SK-N-SH (cell line): Measurements from ENCODE around the gene GPR89B. TPM values are rescaled to one million over a fixed set of nuclear protein-coding genes. Genes with fewer than 3 reads are reported as not detected.

Experiments
- CTCF ChIA-PET: fragments of 300-600, 350-600 bp; formaldehyde crosslinking; extraction: SDS; loops from one replicate; lab custom pipeline; 2021; lab: Yijun Ruan, JAX
- POLR2A ChIA-PET: fragments of 350-600 bp; sonication (Branson Sonifier 250); formaldehyde crosslinking; extraction: SDS; loops from one replicate; lab custom pipeline; 2020; ENCODE audit warnings: antibody characterized with exemption, inconsistent platforms; lab: Yijun Ruan, JAX
- DNase-seq: peaks from one replicate; pipeline ENCODE4 v3.0.0; 2012
- H2AFZ ChIP-seq: fragments of 200-600 bp; sonication (generic); 2 replicates; pipeline ENCODE4 v1.8.1; 2016; ENCODE audit warnings: antibody characterized with exemption, mild to moderate bottlenecking, low read depth
- H3F3A ChIP-seq: fragments of 200-600 bp; sonication (generic); replicated peaks from 2 replicates; pipeline ENCODE3; 2016; ENCODE audit warnings: antibody characterized with exemption, mild to moderate bottlenecking; ENCODE audit not compliant: insufficient read depth
- H3K27ac ChIP-seq, 2 experiments: fragments of 200-500 bp in 1 of 2; fragments of 200-600 bp in 1 of 2; sonication (Bioruptor generic) in 1 of 2; sonication (generic), shearing (Covaris generic) in 1 of 2; 2 replicates each; pipeline versions ENCODE4 v1.5.1 to v1.6.1; 2014 to 2016; ENCODE audit warnings: low read depth in 2 of 2, inconsistent platforms in 1 of 2, low read length in 1 of 2, mild to moderate bottlenecking in 1 of 2, mixed read lengths in 1 of 2
- H3K27me3 ChIP-seq: fragments of 200-600 bp; sonication (generic), shearing (Covaris generic); 2 replicates; pipeline ENCODE4 v1.6.1; 2016; ENCODE audit warnings: mixed run types; ENCODE audit not compliant: insufficient read depth
- H3K36me3 ChIP-seq, 2 experiments: fragments of 200-500 bp in 1 of 2; fragments of 200-600 bp in 1 of 2; sonication (Bioruptor generic) in 1 of 2; sonication (generic) in 1 of 2; replicated peaks in 1 of 2; 2 replicates each; pipeline versions ENCODE3 to v1.5.1; 2014 to 2016; ENCODE audit warnings: low read length in 1 of 2, mild to moderate bottlenecking in 1 of 2; ENCODE audit not compliant: insufficient read depth in 2 of 2, control insufficient read depth in 1 of 2
- H3K4me1 ChIP-seq, 2 experiments: fragments of 200-500 bp in 1 of 2; fragments of 200-600 bp in 1 of 2; sonication (Bioruptor generic) in 1 of 2; sonication (generic), shearing (Covaris generic) in 1 of 2; 2 replicates each; pipeline versions ENCODE4 v1.5.1 to v1.6.1; 2014 to 2016; ENCODE audit warnings: low read depth in 1 of 2, low read length in 1 of 2, mixed run types in 1 of 2; ENCODE audit not compliant: insufficient read depth in 2 of 2, control insufficient read depth in 1 of 2
- H3K4me2 ChIP-seq: fragments of 200-600 bp; sonication (generic), shearing (Covaris generic); 2 replicates; pipeline ENCODE4 v1.6.1; 2017; ENCODE audit warnings: mixed run types
- H3K4me3 ChIP-seq, 2 experiments: fragments of 200-500 bp in 1 of 2; fragments of 200-600 bp in 1 of 2; sonication (Bioruptor generic) in 1 of 2; sonication (generic), shearing (Covaris generic) in 1 of 2; 2 replicates each; pipeline versions ENCODE4 v1.5.1 to v1.8.1; 2014 to 2016; ENCODE audit warnings: low read depth in 2 of 2, inconsistent platforms in 1 of 2, low read length in 1 of 2, mild to moderate bottlenecking in 1 of 2, mixed read lengths in 1 of 2, moderate library complexity in 1 of 2
- H3K79me2 ChIP-seq: fragments of 200-600 bp; sonication (generic); 2 replicates; pipeline ENCODE4 v1.8.1; 2017; ENCODE audit warnings: mild to moderate bottlenecking; ENCODE audit not compliant: insufficient read depth
- H3K9ac ChIP-seq: fragments of 200-600 bp; sonication (generic); 2 replicates; pipeline ENCODE4 v1.6.1; 2017; ENCODE audit warnings: mixed run types
- H3K9me2 ChIP-seq: fragments of 200-600 bp; sonication (generic); 2 replicates; pipeline ENCODE4 v1.6.1; 2017; ENCODE audit warnings: mixed run types
- H3K9me3 ChIP-seq: fragments of 200-600 bp; sonication (generic); 2 replicates; pipeline ENCODE4 v1.6.1; 2017; ENCODE audit warnings: mixed run types, mild to moderate bottlenecking, moderate library complexity
- H4K20me1 ChIP-seq: fragments of 200-600 bp; sonication (generic); 2 replicates; pipeline ENCODE4 v1.6.1; 2017; ENCODE audit warnings: mild to moderate bottlenecking, mixed run types; ENCODE audit not compliant: insufficient read depth
- CHD2 ChIP-seq: fragments of 150-350 bp; IDR thresholded peaks from 2 replicates; pipeline ENCODE4 v1.6.1; 2018; ENCODE audit warnings: low read length; ENCODE audit not compliant: partially characterized antibody
- FOSL2 ChIP-seq: IDR thresholded peaks from 2 replicates; pipeline ENCODE4 v1.4.0; 2012; ENCODE audit warnings: low read depth, mild to moderate bottlenecking, moderate library complexity, borderline replicate concordance
- FOXJ3 ChIP-seq: sonication (generic); formaldehyde crosslinking; IDR thresholded peaks from 2 replicates; pipeline ENCODE4 v1.5.1; 2020; ENCODE audit warnings: mild to moderate bottlenecking, missing genetic modification reagents
- FOXM1 ChIP-seq: IDR thresholded peaks from 2 replicates; pipeline ENCODE4 v1.4.0; 2012; ENCODE audit warnings: low read depth, mild to moderate bottlenecking
- GABPA ChIP-seq: IDR thresholded peaks from 2 replicates; pipeline ENCODE4 v1.4.0; 2012; ENCODE audit warnings: low read depth, mild to moderate bottlenecking
- JUND ChIP-seq: IDR thresholded peaks from 2 replicates; pipeline ENCODE4 v1.4.0; 2012
- MEF2A ChIP-seq: IDR thresholded peaks from 2 replicates; pipeline ENCODE4 v1.4.0; 2012; ENCODE audit warnings: low read depth, borderline replicate concordance
- MXI1 ChIP-seq: IDR thresholded peaks from 2 replicates; pipeline ENCODE4 v1.6.1; 2012; ENCODE audit warnings: mild to moderate bottlenecking, low read depth, low read length, improper control_type of control experiment
- NFIC ChIP-seq: IDR thresholded peaks from 2 replicates; pipeline ENCODE4 v1.4.0; 2012; ENCODE audit warnings: borderline replicate concordance
- POLR2AphosphoS5 ChIP-seq: IDR thresholded peaks from 2 replicates; pipeline ENCODE4 v1.6.1; 2012; ENCODE audit warnings: low read depth, low read length
- RAD21 ChIP-seq: IDR thresholded peaks from 2 replicates; pipeline ENCODE4 v1.6.1; 2012; ENCODE audit warnings: mild to moderate bottlenecking, low read length
- RCOR1 ChIP-seq: fragments of 150-350 bp; IDR thresholded peaks from 2 replicates; pipeline ENCODE4 v1.6.1; 2017; ENCODE audit warnings: antibody characterized with exemption, low read length
- RXRA ChIP-seq: IDR thresholded peaks from 2 replicates; pipeline ENCODE4 v1.4.0; 2012; ENCODE audit warnings: low read depth, mild to moderate bottlenecking, borderline replicate concordance
- SIN3A ChIP-seq: IDR thresholded peaks from 2 replicates; pipeline ENCODE4 v1.6.1; 2012; ENCODE audit warnings: low read depth, mild to moderate bottlenecking, low read length, moderate library complexity, borderline replicate concordance
- TCF12 ChIP-seq: IDR thresholded peaks from 2 replicates; pipeline ENCODE4 v1.4.0; 2012
- WGBS: methylation state at CpG from one replicate; pipeline ENCODE4 v1.1.6; 2017; ENCODE audit warnings: low lambda C conversion rate; 5-methylcytosine and 5-hydroxymethylcytosine counted together
- polyA plus RNA-seq, 3 experiments: library from polyadenylated mRNA; depleted of rRNA; stranded (reverse); fragments of >200 nt; gene quantifications; 2 replicates each; pipeline ENCODE4 v1.2.3, GENCODE V29; 2012
- TF ChIP-seq, protein P1 (sequence below): fragments of 150-350 bp; IDR thresholded peaks from 2 replicates; pipeline ENCODE4 v1.6.1; 2016; ENCODE audit warnings: mild to moderate bottlenecking, low read depth, low read length
- TF ChIP-seq, protein P2 (sequence below): fragments of 200-600 bp; sonication (generic); IDR thresholded peaks from 2 replicates; pipeline ENCODE4 v1.6.1; 2017; ENCODE audit warnings: antibody characterized with exemption, mild to moderate bottlenecking, moderate library complexity
- TF ChIP-seq, protein P3 (sequence below): IDR thresholded peaks from 2 replicates; pipeline ENCODE4; 2012
- TF ChIP-seq, protein P4 (sequence below): IDR thresholded peaks from 2 replicates; pipeline ENCODE4 v1.6.1; 2012; ENCODE audit warnings: mild to moderate bottlenecking, low read depth, low read length, moderate library complexity

The GPR89B gene
- polyA plus RNA-seq, 1 of the 3 experiments (the other 2 are of a cell fraction): 6.4 TPM

DNA sequence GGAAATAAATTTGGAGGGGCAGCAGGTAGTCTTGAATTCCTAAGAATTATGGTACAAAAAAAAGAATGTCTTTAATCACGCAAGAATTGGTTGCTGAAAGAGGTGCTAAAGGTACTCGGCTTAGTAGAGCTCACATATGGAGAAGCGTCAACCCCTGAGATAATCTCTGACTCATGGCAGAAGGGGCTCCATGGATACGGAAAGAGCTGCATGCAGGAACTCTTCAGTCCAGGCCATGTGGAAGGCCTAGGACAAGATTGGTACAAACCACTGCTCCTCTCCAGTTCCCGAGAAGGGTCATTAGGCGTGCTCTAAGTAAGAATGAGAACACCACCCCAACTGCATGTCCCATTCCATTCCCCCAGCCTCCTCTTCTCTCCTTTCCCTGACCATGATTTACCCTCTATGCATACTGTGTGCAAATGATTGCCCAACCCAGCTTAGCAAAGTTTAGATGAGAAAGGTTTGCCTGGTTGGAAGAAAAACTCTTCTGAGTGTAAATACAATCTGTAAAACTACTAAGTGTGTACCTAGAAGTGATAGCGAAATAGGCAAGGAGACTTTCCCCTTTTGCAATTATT lies 14.8 kb upstream of the GPR89B start:
- Histone ChIP-seq H3K4me1 (no peaks in the 10 kb centered on the region), H2AFZ (no peak overlapping the region), H3K4me3 (no peak overlapping the region)
- TF ChIP-seq CHD2 (no peak), FOSL2 (no peak), FOXM1 (no peak), RXRA (no peak), SIN3A (no peak), RAD21 (no peak), RCOR1 (no peak), NFIC (no peak), POLR2AphosphoS5 (no peak), JUND (no peak), FOXJ3 (CRISPR knock-in tag) (no peak), TCF12 (no peak)
- TF ChIP-seq, protein P1, sequence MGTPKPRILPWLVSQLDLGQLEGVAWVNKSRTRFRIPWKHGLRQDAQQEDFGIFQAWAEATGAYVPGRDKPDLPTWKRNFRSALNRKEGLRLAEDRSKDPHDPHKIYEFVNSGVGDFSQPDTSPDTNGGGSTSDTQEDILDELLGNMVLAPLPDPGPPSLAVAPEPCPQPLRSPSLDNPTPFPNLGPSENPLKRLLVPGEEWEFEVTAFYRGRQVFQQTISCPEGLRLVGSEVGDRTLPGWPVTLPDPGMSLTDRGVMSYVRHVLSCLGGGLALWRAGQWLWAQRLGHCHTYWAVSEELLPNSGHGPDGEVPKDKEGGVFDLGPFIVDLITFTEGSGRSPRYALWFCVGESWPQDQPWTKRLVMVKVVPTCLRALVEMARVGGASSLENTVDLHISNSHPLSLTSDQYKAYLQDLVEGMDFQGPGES: no peak
- TF ChIP-seq, protein P2, sequence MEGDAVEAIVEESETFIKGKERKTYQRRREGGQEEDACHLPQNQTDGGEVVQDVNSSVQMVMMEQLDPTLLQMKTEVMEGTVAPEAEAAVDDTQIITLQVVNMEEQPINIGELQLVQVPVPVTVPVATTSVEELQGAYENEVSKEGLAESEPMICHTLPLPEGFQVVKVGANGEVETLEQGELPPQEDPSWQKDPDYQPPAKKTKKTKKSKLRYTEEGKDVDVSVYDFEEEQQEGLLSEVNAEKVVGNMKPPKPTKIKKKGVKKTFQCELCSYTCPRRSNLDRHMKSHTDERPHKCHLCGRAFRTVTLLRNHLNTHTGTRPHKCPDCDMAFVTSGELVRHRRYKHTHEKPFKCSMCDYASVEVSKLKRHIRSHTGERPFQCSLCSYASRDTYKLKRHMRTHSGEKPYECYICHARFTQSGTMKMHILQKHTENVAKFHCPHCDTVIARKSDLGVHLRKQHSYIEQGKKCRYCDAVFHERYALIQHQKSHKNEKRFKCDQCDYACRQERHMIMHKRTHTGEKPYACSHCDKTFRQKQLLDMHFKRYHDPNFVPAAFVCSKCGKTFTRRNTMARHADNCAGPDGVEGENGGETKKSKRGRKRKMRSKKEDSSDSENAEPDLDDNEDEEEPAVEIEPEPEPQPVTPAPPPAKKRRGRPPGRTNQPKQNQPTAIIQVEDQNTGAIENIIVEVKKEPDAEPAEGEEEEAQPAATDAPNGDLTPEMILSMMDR: no peak
- TF ChIP-seq, all 33 proteins: peak for 0
- ChIA-PET CTCF (interaction anchor here (1.2 to 3.9 kb wide), 2 partner anchors 21 to 214 kb away, joined by 3 to 19 read pairs; no protein-coding TSS in a partner anchor), POLR2A (no interaction called here)
- H3K4me2 ChIP-seq: no peak overlapping the region
- no peaks in the 10 kb centered on the region for H3F3A ChIP-seq
- H3K9me3 ChIP-seq: no peaks in the 10 kb centered on the region
- H3K27me3 ChIP-seq: peaks cover 8% of the 10 kb centered on the region; the same call in 1 of the 2 replicates
- H3K79me2 ChIP-seq: no peaks in the 10 kb centered on the region
- no peak overlapping the region for H3K9ac ChIP-seq
- no peak for DNase-seq
- H3K27ac ChIP-seq: no peak overlapping the region
- WGBS: 35% methylated on average over 7 of the region's 7 CpGs
- H3K36me3 ChIP-seq: no peaks in the 10 kb centered on the region
- no peaks in the 10 kb centered on the region for H3K9me2 ChIP-seq
- H4K20me1 ChIP-seq: no peaks in the 10 kb centered on the region

DNA sequence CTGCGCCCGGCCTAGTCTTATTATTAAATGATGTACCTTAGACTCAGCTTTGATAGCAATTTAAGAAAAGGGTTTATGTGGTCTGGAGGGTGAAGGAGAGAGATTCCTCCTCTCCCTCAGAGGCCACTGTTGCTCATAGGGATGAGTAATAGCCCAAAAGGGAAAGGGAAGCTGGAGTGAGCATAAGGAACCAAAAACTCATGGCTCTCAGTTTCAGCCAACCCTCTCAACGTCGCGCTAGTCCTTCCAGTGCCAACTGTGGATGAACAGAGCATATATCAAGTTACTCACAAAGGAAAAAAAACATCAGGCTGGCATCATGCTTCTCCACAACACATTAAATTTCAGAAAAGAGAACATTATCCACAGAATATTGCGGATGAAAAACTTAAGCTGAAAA lies 8.3 kb upstream of the GPR89B start:
- H3K4me3 ChIP-seq: no peak overlapping the region
- ChIA-PET CTCF (no interaction called here), POLR2A (no interaction called here)
- H3K36me3 ChIP-seq: no peaks in the 10 kb centered on the region
- H3K4me1 ChIP-seq: no peaks in the 10 kb centered on the region
- H3F3A ChIP-seq: no peaks in the 10 kb centered on the region
- DNase-seq: no peak
- no peaks in the 10 kb centered on the region for H3K9me3 ChIP-seq
- no peaks in the 10 kb centered on the region for H3K79me2 ChIP-seq
- H4K20me1 ChIP-seq: no peaks in the 10 kb centered on the region
- H3K27ac ChIP-seq: no peak overlapping the region
- no peak overlapping the region for H3K9ac ChIP-seq
- no peak overlapping the region for H3K4me2 ChIP-seq
- no peaks in the 10 kb centered on the region for H3K9me2 ChIP-seq
- H3K27me3 ChIP-seq: no peaks in the 10 kb centered on the region; the same call in 1 of the 2 replicates
- 85% methylated on average over 6 of the region's 6 CpGs for WGBS
- no peak overlapping the region for H2AFZ ChIP-seq
- TF ChIP-seq RXRA: no peak
- TF ChIP-seq GABPA: no peak
- TF ChIP-seq JUND: no peak
- TF ChIP-seq, protein P3, sequence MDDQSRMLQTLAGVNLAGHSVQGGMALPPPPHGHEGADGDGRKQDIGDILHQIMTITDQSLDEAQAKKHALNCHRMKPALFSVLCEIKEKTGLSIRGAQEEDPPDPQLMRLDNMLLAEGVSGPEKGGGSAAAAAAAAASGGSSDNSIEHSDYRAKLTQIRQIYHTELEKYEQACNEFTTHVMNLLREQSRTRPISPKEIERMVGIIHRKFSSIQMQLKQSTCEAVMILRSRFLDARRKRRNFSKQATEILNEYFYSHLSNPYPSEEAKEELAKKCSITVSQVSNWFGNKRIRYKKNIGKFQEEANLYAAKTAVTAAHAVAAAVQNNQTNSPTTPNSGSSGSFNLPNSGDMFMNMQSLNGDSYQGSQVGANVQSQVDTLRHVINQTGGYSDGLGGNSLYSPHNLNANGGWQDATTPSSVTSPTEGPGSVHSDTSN: no peak
- TF ChIP-seq, protein P2: no peak
- TF ChIP-seq, protein P4, sequence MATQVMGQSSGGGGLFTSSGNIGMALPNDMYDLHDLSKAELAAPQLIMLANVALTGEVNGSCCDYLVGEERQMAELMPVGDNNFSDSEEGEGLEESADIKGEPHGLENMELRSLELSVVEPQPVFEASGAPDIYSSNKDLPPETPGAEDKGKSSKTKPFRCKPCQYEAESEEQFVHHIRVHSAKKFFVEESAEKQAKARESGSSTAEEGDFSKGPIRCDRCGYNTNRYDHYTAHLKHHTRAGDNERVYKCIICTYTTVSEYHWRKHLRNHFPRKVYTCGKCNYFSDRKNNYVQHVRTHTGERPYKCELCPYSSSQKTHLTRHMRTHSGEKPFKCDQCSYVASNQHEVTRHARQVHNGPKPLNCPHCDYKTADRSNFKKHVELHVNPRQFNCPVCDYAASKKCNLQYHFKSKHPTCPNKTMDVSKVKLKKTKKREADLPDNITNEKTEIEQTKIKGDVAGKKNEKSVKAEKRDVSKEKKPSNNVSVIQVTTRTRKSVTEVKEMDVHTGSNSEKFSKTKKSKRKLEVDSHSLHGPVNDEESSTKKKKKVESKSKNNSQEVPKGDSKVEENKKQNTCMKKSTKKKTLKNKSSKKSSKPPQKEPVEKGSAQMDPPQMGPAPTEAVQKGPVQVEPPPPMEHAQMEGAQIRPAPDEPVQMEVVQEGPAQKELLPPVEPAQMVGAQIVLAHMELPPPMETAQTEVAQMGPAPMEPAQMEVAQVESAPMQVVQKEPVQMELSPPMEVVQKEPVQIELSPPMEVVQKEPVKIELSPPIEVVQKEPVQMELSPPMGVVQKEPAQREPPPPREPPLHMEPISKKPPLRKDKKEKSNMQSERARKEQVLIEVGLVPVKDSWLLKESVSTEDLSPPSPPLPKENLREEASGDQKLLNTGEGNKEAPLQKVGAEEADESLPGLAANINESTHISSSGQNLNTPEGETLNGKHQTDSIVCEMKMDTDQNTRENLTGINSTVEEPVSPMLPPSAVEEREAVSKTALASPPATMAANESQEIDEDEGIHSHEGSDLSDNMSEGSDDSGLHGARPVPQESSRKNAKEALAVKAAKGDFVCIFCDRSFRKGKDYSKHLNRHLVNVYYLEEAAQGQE: no peak
- no peak for TF ChIP-seq MXI1
- TF ChIP-seq MEF2A: no peak
- no peak for TF ChIP-seq CHD2
